NCI-H446 treated with DMSO at 0.1 percent for 48 hours (cell line): ENCODE measurements around the gene SEPSECS.
A peak's percentile ranks its signal among the peaks of the same experiment; 100 is the strongest.
"Not testable (repeated sequence)": the region's sequence is repeated elsewhere in the genome, so short reads cannot be mapped to it uniquely, and the experiment has no call there.

Experiments used
- DNase-seq: peaks from one replicate; lab custom pipeline; 2025; lab: John Stamatoyannopoulos, UW

The SEPSECS gene

GRCh38 chr4:25109511-25109910, 50.7 kb downstream of the SEPSECS start:
- DNase-seq: no peak

DNA sequence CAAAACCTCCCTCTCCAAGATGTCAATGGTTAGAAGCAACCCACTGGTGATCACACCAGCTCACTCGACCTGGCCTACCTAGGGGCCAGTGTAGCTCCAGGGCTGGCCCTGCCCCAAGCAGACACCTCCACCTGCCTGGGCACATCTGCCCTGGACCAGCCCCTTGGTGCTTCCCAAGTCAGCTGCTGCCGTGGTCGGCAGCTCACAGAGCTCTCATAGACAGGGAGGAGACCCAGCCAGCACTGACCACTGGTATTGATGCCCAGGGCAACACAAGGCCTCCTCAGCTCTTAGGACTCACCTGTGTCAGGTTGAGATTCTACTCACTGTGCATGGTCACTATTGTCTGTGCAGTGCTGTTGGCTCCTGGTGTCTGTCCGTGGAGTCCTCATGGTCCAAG, 51.7 kb downstream of the SEPSECS start:
- DNase-seq: no peak

DNA sequence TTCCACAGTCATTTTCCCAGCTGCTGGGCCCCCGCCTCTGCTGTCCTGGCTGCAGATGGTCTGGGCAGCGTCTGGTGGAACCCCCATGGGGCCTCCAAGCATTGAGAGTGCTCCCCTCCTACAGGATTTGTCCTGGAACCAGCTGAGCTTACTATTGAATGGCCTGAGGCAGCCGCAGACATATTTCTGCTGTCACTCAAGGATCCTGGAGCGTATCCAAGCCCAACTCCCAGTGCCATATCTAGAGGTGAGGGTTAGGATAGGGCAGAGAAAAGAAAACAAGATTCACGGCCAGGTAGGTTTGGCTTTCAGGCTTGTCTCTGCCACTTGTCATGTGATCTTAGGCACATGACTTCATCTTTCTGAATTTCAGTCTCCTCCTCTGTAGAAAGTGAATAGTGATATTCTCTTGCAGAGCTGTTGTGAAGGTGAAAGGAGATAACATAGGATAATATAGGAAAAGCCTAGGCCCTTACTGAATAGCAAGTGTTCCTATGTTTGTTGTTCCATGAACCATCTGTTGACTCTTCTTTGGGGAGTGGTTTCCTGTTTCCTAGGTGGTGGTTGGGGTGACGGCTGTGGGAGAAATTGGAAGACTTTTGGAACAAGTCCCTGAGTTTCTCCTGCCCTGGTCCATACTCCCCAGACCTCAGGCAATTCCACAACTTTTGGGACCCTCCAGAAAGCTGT, 52.3 kb downstream of the SEPSECS start:
- no peak for DNase-seq

- DNase-seq: no peak
Observed at GRCh38 chr4:25106363-25107151, 53.7 kb downstream of the SEPSECS start.

DNA sequence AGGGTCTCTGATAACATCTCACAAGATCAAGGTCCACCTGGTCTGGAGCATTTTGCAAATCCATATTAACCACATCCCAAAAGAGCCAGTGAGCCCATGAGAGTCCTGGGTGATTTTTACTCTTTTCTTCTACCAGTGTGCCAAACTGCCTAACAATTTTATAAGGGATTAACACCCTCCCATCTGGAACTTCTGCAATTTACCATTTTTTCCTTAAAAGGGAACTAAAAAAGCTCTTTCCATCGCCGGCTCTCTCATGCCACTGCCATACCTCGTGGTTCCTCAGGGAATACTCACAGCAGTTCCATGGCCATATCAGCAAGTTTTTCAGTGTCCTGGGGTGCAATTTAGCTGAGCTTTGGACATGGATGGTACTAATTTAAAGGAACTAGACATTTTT, 55.7 kb downstream of the SEPSECS start:
- DNase-seq: no peak

DNA sequence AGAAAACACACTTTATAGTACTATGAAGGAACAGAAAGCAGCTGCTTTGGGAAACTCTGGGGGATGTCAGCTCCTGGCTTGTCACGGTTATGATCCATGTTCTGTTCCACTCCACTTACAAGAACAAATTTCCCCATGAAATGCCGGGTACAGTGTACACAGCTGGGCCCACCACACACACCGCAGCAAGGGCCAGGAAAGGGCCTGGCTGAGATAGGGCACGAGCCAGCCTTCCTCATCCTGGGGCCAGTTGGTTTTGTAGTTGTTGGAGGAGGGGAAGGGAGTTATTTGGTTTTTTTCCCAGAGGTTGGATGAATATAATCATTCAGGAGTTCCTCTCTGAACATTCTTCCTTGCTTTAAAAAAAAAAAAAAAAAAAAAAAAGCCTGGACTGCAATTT, 56.8 kb downstream of the SEPSECS start:
- DNase-seq: no peak

GRCh38 chr4:25101836-25102235, 58.4 kb downstream of the SEPSECS start:
- no peak for DNase-seq

GRCh38 chr4:25100710-25101109, 59.5 kb downstream of the SEPSECS start:
- DNase-seq: no peak

GRCh38 chr4:25100021-25100555, 60.2 kb downstream of the SEPSECS start:
- DNase-seq: no peak

- DNase-seq: peak; percentile 70
Observed at GRCh38 chr4:25098964-25099891, 61.0 kb downstream of the SEPSECS start.

DNA sequence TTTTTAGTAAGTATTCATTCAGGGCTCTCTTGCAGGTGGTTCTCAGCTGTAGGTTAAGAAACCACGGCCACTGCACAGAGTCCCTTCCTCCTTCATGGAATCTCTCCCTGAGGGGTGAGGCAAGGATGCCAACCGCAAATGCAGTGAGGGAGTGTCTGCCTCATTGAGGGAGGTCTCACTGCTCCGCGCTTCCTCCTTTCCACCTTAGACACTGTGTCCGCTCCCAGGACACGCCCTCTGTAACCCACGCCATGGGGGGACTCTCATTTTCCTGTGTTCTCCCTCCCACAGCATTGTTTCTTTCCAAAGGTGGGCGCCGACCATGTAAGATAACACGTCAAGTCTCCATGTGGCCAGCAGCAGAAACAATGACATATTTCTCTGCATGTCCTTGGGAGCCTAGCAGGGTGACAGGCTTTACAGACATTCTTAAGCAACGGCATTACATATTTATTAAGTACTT, 63.2 kb downstream of the SEPSECS start:
- no peak for DNase-seq

DNA sequence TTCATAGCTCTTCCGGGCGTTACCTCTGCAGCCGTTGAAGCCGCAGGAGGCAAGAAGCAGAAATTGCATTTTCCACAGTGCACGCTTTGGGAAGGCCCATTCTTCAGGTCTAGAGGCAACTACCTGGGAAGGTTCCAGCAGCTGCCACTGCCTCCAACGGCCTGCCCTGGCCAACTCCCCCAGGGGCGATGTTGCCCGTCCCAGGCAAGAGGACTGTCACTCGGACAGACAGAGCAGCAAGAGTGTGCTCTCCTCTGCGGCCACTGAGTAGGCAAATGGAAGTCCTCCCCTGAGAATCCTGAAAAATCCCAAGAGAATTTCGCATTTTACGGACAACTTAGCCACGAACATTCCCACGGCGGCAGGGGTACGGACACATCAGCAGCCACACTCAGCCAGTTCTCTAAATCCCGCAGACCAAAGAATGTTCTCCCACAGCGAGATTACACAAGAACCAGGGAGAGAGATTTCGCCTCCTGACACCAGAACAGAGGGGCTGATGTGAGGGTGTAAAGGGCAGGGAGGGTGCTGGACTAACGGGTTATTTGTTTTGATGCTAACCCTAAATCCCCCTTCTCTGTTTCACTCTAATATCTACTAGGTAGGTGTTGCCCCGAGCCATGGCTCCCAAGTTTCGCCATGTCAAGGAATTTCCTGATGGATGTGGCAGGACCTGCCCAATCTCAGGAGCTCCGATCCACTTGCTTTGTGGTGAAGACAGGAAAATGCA, 63.8 kb downstream of the SEPSECS start:
- DNase-seq: no peak

GRCh38 chr4:25095837-25096236, 64.4 kb downstream of the SEPSECS start:
- DNase-seq: peak; percentile 39

GRCh38 chr4:25092139-25092538, 68.1 kb downstream of the SEPSECS start:
- DNase-seq: no peak

- DNase-seq: no peak
Observed at GRCh38 chr4:25090516-25090915, 69.7 kb downstream of the SEPSECS start.

GRCh38 chr4:25089051-25089763, 71.0 kb downstream of the SEPSECS start:
- DNase-seq: no peak

GRCh38 chr4:25088093-25088952, 71.9 kb downstream of the SEPSECS start:
- DNase-seq: no peak

GRCh38 chr4:25085671-25086070, 74.6 kb downstream of the SEPSECS start:
- no peak for DNase-seq

GRCh38 chr4:25083441-25083840, 76.8 kb downstream of the SEPSECS start:
- DNase-seq: not testable (repeated sequence)
